ENCODE results near the gene PTPRO. TPM values are rescaled to one million over a fixed set of nuclear protein-coding genes. Genes with fewer than 3 reads are reported as not detected.

PTPRO gene
- total RNA-seq, 1 donor: under 0.01 TPM

- Histone ChIP-seq H3K27me3 (ENCODE audit: insufficient read depth, low read length) (no peaks in the 10 kb centered on the region), H3K4me3 (ENCODE audit: insufficient read depth, low read length) (no peak overlapping the region), H2AFZ (ENCODE audit: low read length) (no peak overlapping the region), H3K4me2 (ENCODE audit: insufficient read depth, low read length) (no peak overlapping the region), H3K36me3 (ENCODE audit: insufficient read depth, low read length) (no peaks in the 10 kb centered on the region), H3K27ac (ENCODE audit: low read depth, low read length) (no peak overlapping the region), H3K9me3 (ENCODE audit: low read depth, low read length) (no peaks in the 10 kb centered on the region), H3K4me1 (ENCODE audit: insufficient read depth, low read length) (no peaks in the 10 kb centered on the region), H4K20me1 (ENCODE audit: insufficient read depth, low read length) (no peaks in the 10 kb centered on the region), H3K79me2 (ENCODE audit: insufficient read depth, low read length) (no peaks in the 10 kb centered on the region)
- TF ChIP-seq CTCF (IDR thresholded peaks at IDR 0.05; ENCODE audit: extremely low read depth, low read depth, low read length): no peak
- no peak for DNase-seq (ENCODE audit: insufficient read length, low spot score, missing footprints)
These were observed 164.6 kb downstream of the PTPRO start for GRCh38 chr12:15486859-15487258.

- H3K27ac ChIP-seq (ENCODE audit: low read depth, low read length): no peak overlapping the region
- TF ChIP-seq CTCF (IDR thresholded peaks at IDR 0.05; ENCODE audit: extremely low read depth, low read depth, low read length): no peak
- H3K36me3 ChIP-seq (ENCODE audit: insufficient read depth, low read length): no peaks in the 10 kb centered on the region
- H3K9me3 ChIP-seq (ENCODE audit: low read depth, low read length): no peaks in the 10 kb centered on the region
- no peaks in the 10 kb centered on the region for H3K27me3 ChIP-seq (ENCODE audit: insufficient read depth, low read length)
- H2AFZ ChIP-seq (ENCODE audit: low read length): no peak overlapping the region
- H3K79me2 ChIP-seq (ENCODE audit: insufficient read depth, low read length): no peaks in the 10 kb centered on the region
- H3K4me2 ChIP-seq (ENCODE audit: insufficient read depth, low read length): no peak overlapping the region
- no peak overlapping the region for H3K4me3 ChIP-seq (ENCODE audit: insufficient read depth, low read length)
- no peaks in the 10 kb centered on the region for H3K4me1 ChIP-seq (ENCODE audit: insufficient read depth, low read length)
- DNase-seq (ENCODE audit: insufficient read length, low spot score, missing footprints): no peak
- no peaks in the 10 kb centered on the region for H4K20me1 ChIP-seq (ENCODE audit: insufficient read depth, low read length)
These were observed 166.2 kb downstream of the PTPRO start for GRCh38 chr12:15488481-15488880.

- no peaks in the 10 kb centered on the region for H3K4me1 ChIP-seq (ENCODE audit: insufficient read depth, low read length)
- no peak for TF ChIP-seq CTCF (IDR thresholded peaks at IDR 0.05; ENCODE audit: extremely low read depth, low read depth, low read length)
- H2AFZ ChIP-seq (ENCODE audit: low read length): no peak overlapping the region
- no peak for DNase-seq (ENCODE audit: insufficient read length, low spot score, missing footprints)
- no peak overlapping the region for H3K4me2 ChIP-seq (ENCODE audit: insufficient read depth, low read length)
- no peak overlapping the region for H3K4me3 ChIP-seq (ENCODE audit: insufficient read depth, low read length)
- no peaks in the 10 kb centered on the region for H3K9me3 ChIP-seq (ENCODE audit: low read depth, low read length)
- H3K79me2 ChIP-seq (ENCODE audit: insufficient read depth, low read length): no peaks in the 10 kb centered on the region
- no peaks in the 10 kb centered on the region for H4K20me1 ChIP-seq (ENCODE audit: insufficient read depth, low read length)
- H3K27ac ChIP-seq (ENCODE audit: low read depth, low read length): no peak overlapping the region
- no peaks in the 10 kb centered on the region for H3K36me3 ChIP-seq (ENCODE audit: insufficient read depth, low read length)
- no peaks in the 10 kb centered on the region for H3K27me3 ChIP-seq (ENCODE audit: insufficient read depth, low read length)
These were observed 172.2 kb downstream of the PTPRO start for GRCh38 chr12:15494329-15495046.

GRCh38 chr12:15495746-15496145 is 173.4 kb downstream of the PTPRO start:
- H2AFZ ChIP-seq (ENCODE audit: low read length): no peak overlapping the region
- H3K4me3 ChIP-seq (ENCODE audit: insufficient read depth, low read length): no peak overlapping the region
- no peak overlapping the region for H3K27ac ChIP-seq (ENCODE audit: low read depth, low read length)
- no peaks in the 10 kb centered on the region for H3K36me3 ChIP-seq (ENCODE audit: insufficient read depth, low read length)
- no peak for TF ChIP-seq CTCF (IDR thresholded peaks at IDR 0.05; ENCODE audit: extremely low read depth, low read depth, low read length)
- H3K9me3 ChIP-seq (ENCODE audit: low read depth, low read length): no peaks in the 10 kb centered on the region
- no peaks in the 10 kb centered on the region for H3K27me3 ChIP-seq (ENCODE audit: insufficient read depth, low read length)
- H3K79me2 ChIP-seq (ENCODE audit: insufficient read depth, low read length): no peaks in the 10 kb centered on the region
- no peaks in the 10 kb centered on the region for H4K20me1 ChIP-seq (ENCODE audit: insufficient read depth, low read length)
- DNase-seq (ENCODE audit: insufficient read length, low spot score, missing footprints): no peak
- no peaks in the 10 kb centered on the region for H3K4me1 ChIP-seq (ENCODE audit: insufficient read depth, low read length)
- no peak overlapping the region for H3K4me2 ChIP-seq (ENCODE audit: insufficient read depth, low read length)
